Parathyroid adenoma (tissue), 2 donors: ENCODE measurements around the gene POLK.
"Not testable (repeated sequence)": the region's sequence is repeated elsewhere in the genome, so short reads cannot be mapped to it uniquely, and the experiment has no call there.

Experiments used
- H2AFZ ChIP-seq: fragments of 300-600 bp; sonication (generic); one replicate; pipeline ENCODE4 v1.7.0; 2017; ENCODE audit warnings: antibody characterized with exemption, mild to moderate bottlenecking
- H3K27ac ChIP-seq: fragments of 300-600 bp; sonication (generic); one replicate; pipeline ENCODE4 v1.7.0; 2017
- H3K27me3 ChIP-seq: fragments of 300-600 bp; sonication (generic); one replicate; pipeline ENCODE4 v1.7.0; 2017; ENCODE audit warnings: low read length; ENCODE audit not compliant: control insufficient read depth, insufficient read depth
- H3K36me3 ChIP-seq: fragments of 300-600 bp; sonication (generic); one replicate; pipeline ENCODE4 v1.7.0; 2017; ENCODE audit warnings: low read length; ENCODE audit not compliant: control insufficient read depth, insufficient read depth
- H3K4me1 ChIP-seq: fragments of 300-600 bp; sonication (generic); one replicate; pipeline ENCODE4 v1.7.0; 2017; ENCODE audit warnings: control low read depth
- H3K4me2 ChIP-seq: fragments of 300-600 bp; sonication (generic); one replicate; pipeline ENCODE4 v1.7.0; 2017; ENCODE audit warnings: low read length
- H3K4me3 ChIP-seq: fragments of 300-600 bp; sonication (generic); one replicate; pipeline ENCODE4 v1.7.0; 2017; ENCODE audit warnings: low read depth, low read length
- H3K79me2 ChIP-seq: fragments of 300-600 bp; sonication (generic); one replicate; pipeline ENCODE4 v1.7.0; 2017; ENCODE audit warnings: control low read depth
- H3K9ac ChIP-seq: fragments of 300-600 bp; sonication (generic); one replicate; pipeline ENCODE4 v1.7.0; 2017; ENCODE audit warnings: mild to moderate bottlenecking
- H3K9me3 ChIP-seq: fragments of 300-600 bp; sonication (generic); one replicate; pipeline ENCODE4 v1.7.0; 2017; ENCODE audit warnings: low read length; ENCODE audit not compliant: control insufficient read depth
- TF ChIP-seq, protein P1 (sequence below): fragments of 300-600 bp; sonication (generic); IDR thresholded peaks from one replicate; pipeline ENCODE4 v1.7.0; 2017; ENCODE audit warnings: antibody characterized with exemption, mild to moderate bottlenecking
- donor health status: primary hyperparathyroidism.

The POLK gene

GRCh38 chr5:75491621-75492020 lies 20.1 kb upstream of the POLK start:
- no peaks in the 10 kb centered on the region for H3K4me1 ChIP-seq
- TF ChIP-seq, protein P1, sequence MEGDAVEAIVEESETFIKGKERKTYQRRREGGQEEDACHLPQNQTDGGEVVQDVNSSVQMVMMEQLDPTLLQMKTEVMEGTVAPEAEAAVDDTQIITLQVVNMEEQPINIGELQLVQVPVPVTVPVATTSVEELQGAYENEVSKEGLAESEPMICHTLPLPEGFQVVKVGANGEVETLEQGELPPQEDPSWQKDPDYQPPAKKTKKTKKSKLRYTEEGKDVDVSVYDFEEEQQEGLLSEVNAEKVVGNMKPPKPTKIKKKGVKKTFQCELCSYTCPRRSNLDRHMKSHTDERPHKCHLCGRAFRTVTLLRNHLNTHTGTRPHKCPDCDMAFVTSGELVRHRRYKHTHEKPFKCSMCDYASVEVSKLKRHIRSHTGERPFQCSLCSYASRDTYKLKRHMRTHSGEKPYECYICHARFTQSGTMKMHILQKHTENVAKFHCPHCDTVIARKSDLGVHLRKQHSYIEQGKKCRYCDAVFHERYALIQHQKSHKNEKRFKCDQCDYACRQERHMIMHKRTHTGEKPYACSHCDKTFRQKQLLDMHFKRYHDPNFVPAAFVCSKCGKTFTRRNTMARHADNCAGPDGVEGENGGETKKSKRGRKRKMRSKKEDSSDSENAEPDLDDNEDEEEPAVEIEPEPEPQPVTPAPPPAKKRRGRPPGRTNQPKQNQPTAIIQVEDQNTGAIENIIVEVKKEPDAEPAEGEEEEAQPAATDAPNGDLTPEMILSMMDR: no peak
- no peaks in the 10 kb centered on the region for H3K27me3 ChIP-seq
- H2AFZ ChIP-seq: no peak overlapping the region
- H3K9ac ChIP-seq: no peak overlapping the region
- H3K36me3 ChIP-seq: no peaks in the 10 kb centered on the region
- H3K27ac ChIP-seq: no peak overlapping the region
- no peaks in the 10 kb centered on the region for H3K9me3 ChIP-seq
- no peak overlapping the region for H3K4me3 ChIP-seq
- H3K4me2 ChIP-seq: no peak overlapping the region
- H3K79me2 ChIP-seq: peaks cover 27% of the 10 kb centered on the region

DNA sequence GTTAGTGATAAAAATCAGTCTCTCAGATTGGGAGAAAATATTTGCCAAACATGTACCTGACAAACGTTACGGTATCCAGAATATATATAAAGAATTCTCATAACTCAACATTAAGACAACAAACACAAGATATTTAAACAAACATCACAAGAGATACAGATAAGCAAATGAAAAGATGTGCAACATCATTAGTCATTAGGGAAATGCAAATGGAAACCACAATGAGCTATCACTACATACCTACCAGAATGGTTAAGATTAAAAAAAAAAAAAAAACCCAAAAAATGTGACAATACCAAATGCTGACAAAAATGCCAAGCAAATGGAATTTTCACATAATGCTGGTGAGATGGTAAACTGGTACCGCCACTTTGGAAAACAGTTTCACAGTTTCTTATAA lies 15.7 kb upstream of the POLK start:
- Histone ChIP-seq H3K4me2 (no peak overlapping the region), H3K27ac (no peak overlapping the region), H3K79me2 (peaks cover 22% of the 10 kb centered on the region), H3K9ac (no peak overlapping the region), H3K4me1 (no peaks in the 10 kb centered on the region), H2AFZ (no peak overlapping the region), H3K4me3 (no peak overlapping the region), H3K36me3 (no peaks in the 10 kb centered on the region), H3K9me3 (no peaks in the 10 kb centered on the region), H3K27me3 (no peaks in the 10 kb centered on the region)
- TF ChIP-seq, protein P1: no peak

GRCh38 chr5:75498208-75498777 lies 13.4 kb upstream of the POLK start:
- no peak overlapping the region for H3K4me2 ChIP-seq
- no peaks in the 10 kb centered on the region for H3K36me3 ChIP-seq
- no peaks in the 10 kb centered on the region for H3K9me3 ChIP-seq
- H3K4me1 ChIP-seq: no peaks in the 10 kb centered on the region
- H3K4me3 ChIP-seq: no peak overlapping the region
- TF ChIP-seq, protein P1: no peak
- H3K79me2 ChIP-seq: peaks cover 24% of the 10 kb centered on the region
- H3K27me3 ChIP-seq: no peaks in the 10 kb centered on the region
- no peak overlapping the region for H2AFZ ChIP-seq
- H3K27ac ChIP-seq: no peak overlapping the region
- no peak overlapping the region for H3K9ac ChIP-seq

DNA sequence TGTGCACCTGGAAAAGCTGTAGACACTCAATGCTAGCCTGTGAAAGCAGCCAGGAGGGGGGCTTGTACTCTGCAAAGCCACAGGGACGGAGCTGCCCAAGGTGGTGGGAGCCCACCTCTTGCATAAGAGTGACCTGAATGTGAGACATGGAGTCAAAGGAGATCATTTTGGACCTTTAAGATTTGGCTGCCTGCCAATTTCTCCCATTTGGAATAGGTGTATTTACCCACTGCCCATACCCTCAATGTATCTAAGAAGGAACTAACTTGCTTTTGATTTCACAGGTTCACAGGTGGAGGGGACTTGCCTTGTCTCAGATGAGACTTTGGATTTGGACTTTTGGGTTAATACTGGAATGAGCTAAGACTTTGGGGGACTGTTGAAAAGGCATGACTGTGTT lies 12.8 kb upstream of the POLK start:
- H3K79me2 ChIP-seq: peaks cover 24% of the 10 kb centered on the region
- not testable (repeated sequence) for H3K36me3 ChIP-seq, H3K4me3 ChIP-seq, H3K9ac ChIP-seq, H3K9me3 ChIP-seq, H2AFZ ChIP-seq, H3K27ac ChIP-seq, H3K4me2 ChIP-seq, H3K4me1 ChIP-seq, H3K27me3 ChIP-seq

DNA sequence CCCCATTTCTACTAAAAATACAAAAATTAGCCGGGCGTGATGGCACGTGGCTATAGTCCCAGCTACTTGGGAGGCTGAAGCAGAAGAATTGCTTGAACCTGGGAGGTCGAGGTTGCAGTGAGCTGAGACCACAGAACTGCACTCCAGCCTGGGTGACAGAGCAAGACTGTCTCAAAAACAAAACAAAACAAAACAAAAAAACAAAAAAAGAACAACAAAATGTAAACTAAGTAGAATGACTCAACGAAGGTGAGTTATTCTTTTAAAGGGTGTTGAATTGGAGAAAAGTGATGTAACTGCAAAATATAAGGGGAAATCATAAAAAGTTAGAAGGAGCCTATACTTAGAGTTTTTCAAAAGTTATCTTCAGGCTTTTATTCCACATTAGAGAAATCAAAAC lies 6.6 kb upstream of the POLK start:
- H3K4me3 ChIP-seq, H3K9me3 ChIP-seq, H3K4me2 ChIP-seq, H3K9ac ChIP-seq, H3K27ac ChIP-seq, H3K4me1 ChIP-seq, H3K27me3 ChIP-seq, H3K36me3 ChIP-seq, H2AFZ ChIP-seq: not testable (repeated sequence)
- H3K79me2 ChIP-seq: peaks cover 36% of the 10 kb centered on the region

- Histone ChIP-seq H3K9ac (no peak overlapping the region), H3K4me3 (no peak overlapping the region), H3K79me2 (peaks cover 41% of the 10 kb centered on the region), H3K27ac (no peak overlapping the region), H3K9me3 (no peaks in the 10 kb centered on the region), H3K4me2 (no peak overlapping the region), H3K36me3 (no peaks in the 10 kb centered on the region), H3K4me1 (peaks cover 10% of the 10 kb centered on the region), H2AFZ (no peak overlapping the region), H3K27me3 (no peaks in the 10 kb centered on the region)
- TF ChIP-seq, protein P1: no peak
These were observed 3.9 kb upstream of the POLK start for GRCh38 chr5:75507841-75508240.
